B cell (primary cell): ENCODE data around the gene PARD3B.

Experiments used
- EZH2 ChIP-seq: IDR thresholded peaks from 2 replicates; pipeline ENCODE4 v1.6.1; 2012; ENCODE audit warnings: borderline replicate concordance, low read depth, mild to moderate bottlenecking, moderate library complexity, low read length; ENCODE audit not compliant: insufficient read depth, poor library complexity, severe bottlenecking
- TF ChIP-seq, protein P1 (sequence below): fragments of 200-600 bp; IDR thresholded peaks from one replicate; pipeline ENCODE4 v1.8.0; 2022; ENCODE audit warnings: antibody characterized with exemption, mild to moderate bottlenecking

DNA sequence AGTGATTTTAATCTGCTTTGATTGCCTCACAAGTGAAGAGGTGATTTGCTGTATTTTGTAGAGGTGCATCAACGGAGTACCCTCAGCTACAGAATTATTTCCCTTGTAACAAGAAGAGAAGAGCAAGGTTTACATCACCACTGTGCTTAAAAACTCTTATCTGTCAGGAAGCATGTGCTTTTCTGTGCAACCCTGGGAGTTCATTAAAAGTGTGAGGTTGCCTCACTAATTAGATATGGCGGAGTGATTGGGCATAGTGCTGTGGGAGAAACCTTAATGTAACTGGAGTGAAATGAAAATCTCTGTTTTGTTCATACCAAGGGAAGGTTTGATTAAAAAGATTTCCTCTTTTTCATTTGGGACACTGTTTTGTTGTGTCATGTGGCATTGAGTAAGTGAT is 544.7 kb downstream of the PARD3B start:
- TF ChIP-seq, protein P1, sequence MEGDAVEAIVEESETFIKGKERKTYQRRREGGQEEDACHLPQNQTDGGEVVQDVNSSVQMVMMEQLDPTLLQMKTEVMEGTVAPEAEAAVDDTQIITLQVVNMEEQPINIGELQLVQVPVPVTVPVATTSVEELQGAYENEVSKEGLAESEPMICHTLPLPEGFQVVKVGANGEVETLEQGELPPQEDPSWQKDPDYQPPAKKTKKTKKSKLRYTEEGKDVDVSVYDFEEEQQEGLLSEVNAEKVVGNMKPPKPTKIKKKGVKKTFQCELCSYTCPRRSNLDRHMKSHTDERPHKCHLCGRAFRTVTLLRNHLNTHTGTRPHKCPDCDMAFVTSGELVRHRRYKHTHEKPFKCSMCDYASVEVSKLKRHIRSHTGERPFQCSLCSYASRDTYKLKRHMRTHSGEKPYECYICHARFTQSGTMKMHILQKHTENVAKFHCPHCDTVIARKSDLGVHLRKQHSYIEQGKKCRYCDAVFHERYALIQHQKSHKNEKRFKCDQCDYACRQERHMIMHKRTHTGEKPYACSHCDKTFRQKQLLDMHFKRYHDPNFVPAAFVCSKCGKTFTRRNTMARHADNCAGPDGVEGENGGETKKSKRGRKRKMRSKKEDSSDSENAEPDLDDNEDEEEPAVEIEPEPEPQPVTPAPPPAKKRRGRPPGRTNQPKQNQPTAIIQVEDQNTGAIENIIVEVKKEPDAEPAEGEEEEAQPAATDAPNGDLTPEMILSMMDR, result no peak
- TF ChIP-seq EZH2, result no peak
